Astrocyte (in vitro differentiated cells and primary cell): Measurements from ENCODE around the gene ZNF862.

Experiments
- EZH2 ChIP-seq: IDR thresholded peaks from 2 replicates; pipeline ENCODE4 v1.6.1; 2012; ENCODE audit warnings: mild to moderate bottlenecking, low read length, inconsistent platforms; ENCODE audit not compliant: insufficient read depth
- TF ChIP-seq, protein P1 (sequence below): IDR thresholded peaks from 2 replicates; pipeline ENCODE4 v1.5.1; 2011; ENCODE audit warnings: low read depth, mild to moderate bottlenecking, inconsistent platforms, low read length, moderate library complexity; ENCODE audit not compliant: insufficient read depth

DNA sequence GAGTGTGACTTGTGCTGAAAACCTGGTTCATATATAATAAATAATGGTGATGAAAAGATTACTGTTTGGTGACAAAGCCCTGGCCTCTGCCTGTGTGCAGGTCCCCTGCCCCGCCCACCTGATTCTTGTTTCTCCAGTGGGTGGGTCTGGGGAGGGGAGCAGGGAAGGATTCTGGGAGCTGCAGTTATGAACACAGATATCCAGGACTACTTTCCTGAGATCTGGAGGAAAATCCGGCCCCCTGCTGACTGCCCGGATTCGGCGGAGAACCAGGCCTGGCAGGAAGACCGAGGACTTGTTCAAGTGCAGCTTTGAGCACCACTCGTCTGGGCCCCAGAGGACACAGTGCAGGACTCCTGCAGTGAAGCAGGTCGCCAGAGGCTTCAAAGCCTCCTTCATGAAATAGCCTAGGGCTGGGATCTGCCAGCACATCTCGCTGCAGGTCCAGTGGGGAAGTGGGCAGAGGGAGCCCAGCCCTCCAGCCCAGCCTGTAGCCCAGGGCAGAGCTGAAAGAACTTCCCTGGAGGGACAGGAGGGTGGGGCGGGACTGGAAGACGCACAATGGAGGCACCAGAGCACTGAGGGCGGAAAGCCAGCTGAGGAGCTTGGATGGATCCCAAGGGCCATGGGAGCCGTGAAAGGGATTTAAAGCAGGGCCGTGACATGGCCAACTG is 42.6 kb downstream of the ZNF862 start:
- TF ChIP-seq EZH2: no peak
- TF ChIP-seq, protein P1, sequence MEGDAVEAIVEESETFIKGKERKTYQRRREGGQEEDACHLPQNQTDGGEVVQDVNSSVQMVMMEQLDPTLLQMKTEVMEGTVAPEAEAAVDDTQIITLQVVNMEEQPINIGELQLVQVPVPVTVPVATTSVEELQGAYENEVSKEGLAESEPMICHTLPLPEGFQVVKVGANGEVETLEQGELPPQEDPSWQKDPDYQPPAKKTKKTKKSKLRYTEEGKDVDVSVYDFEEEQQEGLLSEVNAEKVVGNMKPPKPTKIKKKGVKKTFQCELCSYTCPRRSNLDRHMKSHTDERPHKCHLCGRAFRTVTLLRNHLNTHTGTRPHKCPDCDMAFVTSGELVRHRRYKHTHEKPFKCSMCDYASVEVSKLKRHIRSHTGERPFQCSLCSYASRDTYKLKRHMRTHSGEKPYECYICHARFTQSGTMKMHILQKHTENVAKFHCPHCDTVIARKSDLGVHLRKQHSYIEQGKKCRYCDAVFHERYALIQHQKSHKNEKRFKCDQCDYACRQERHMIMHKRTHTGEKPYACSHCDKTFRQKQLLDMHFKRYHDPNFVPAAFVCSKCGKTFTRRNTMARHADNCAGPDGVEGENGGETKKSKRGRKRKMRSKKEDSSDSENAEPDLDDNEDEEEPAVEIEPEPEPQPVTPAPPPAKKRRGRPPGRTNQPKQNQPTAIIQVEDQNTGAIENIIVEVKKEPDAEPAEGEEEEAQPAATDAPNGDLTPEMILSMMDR: no peak
